ENCODE results near the gene SLX9.
A peak's percentile ranks its signal among the peaks of the same experiment; 100 is the strongest.

SLX9 gene

GRCh38 chr21:44969066-44969670, 29.3 kb downstream of the SLX9 start:
- H3K23ac ChIP-seq (ENCODE audit: low read length in 2 of 2) = no peak overlapping the region
- H2BK120ac ChIP-seq (ENCODE audit: low read depth, low read length) = peak overlapping the region; percentile 21
- peak overlapping the region; percentile 24 to 59 for H2BK12ac ChIP-seq (ENCODE audit: low read length in 2 of 2)
- peak overlapping the region; percentile 77 for H4K91ac ChIP-seq (ENCODE audit: low read length)
- peak overlapping the region in 1 of 2 experiments; percentile 68 for H3K14ac ChIP-seq (ENCODE audit: low read length in 2 of 2)
- no peak overlapping the region for H3K9ac ChIP-seq (ENCODE audit: low read length)
- 69% methylated on average over 20 of the region's 20 CpGs for WGBS
- H4K8ac ChIP-seq (ENCODE audit: low read length) = peak overlapping the region; percentile 69
- H3K36me3 ChIP-seq (ENCODE audit: control insufficient read depth in 1 of 2, insufficient read depth in 2 of 2, low read depth in 1 of 2, low read length in 2 of 2) = peaks cover 24 to 49% of the 10 kb centered on the region in 2 experiments
- H2BK15ac ChIP-seq (ENCODE audit: low read depth, poor library complexity, severe bottlenecking) = peak overlapping the region; percentile 12
- peak overlapping the region in 1 of 2 experiments; percentile 61 for H3K4ac ChIP-seq (ENCODE audit: low read depth in 1 of 2, low read length in 2 of 2)
- H2BK5ac ChIP-seq (ENCODE audit: low read depth, low read length, poor library complexity, severe bottlenecking) = no peak overlapping the region
- peaks cover 64% of the 10 kb centered on the region for H3K4me1 ChIP-seq (ENCODE audit: control insufficient read depth, insufficient read depth, low read depth, low read length)
- no peak overlapping the region for H2AFZ ChIP-seq (ENCODE audit: low read depth, low read length)
- DNase-seq = no peak
- H3K27ac ChIP-seq (ENCODE audit: low read length, poor library complexity, severe bottlenecking) = peak overlapping the region; percentile 52
- H3K9me3 ChIP-seq (ENCODE audit: control insufficient read depth, low read length) = no peaks in the 10 kb centered on the region
- H3K18ac ChIP-seq (ENCODE audit: low read depth in 1 of 2, low read length in 2 of 2) = peak overlapping the region; percentile 69 to 85
- no peak overlapping the region for H3K4me3 ChIP-seq (ENCODE audit: insufficient read depth in 1 of 2, low read depth in 1 of 2, low read length in 2 of 2)
- H3K27me3 ChIP-seq (ENCODE audit: control insufficient read depth in 1 of 2, insufficient read depth in 1 of 2, low read length in 2 of 2) = no peaks in the 10 kb centered on the region
- peak overlapping the region; percentile 75 for H2AK5ac ChIP-seq (ENCODE audit: low read length, severe bottlenecking)
- peaks cover 13% of the 10 kb centered on the region for H3K79me1 ChIP-seq (replicated peaks; ENCODE audit: low read length, poor library complexity, severe bottlenecking)
- no peak overlapping the region for H3K4me2 ChIP-seq (ENCODE audit: low read length, poor library complexity, severe bottlenecking)

- Histone ChIP-seq H3K36me3 (ENCODE audit: control insufficient read depth in 1 of 2, insufficient read depth in 2 of 2, low read depth in 1 of 2, low read length in 2 of 2) (peaks cover 28 to 53% of the 10 kb centered on the region in 2 experiments), H3K23ac (ENCODE audit: low read length in 2 of 2) (no peak overlapping the region), H4K91ac (ENCODE audit: low read length) (peak overlapping the region; percentile 85), H2BK15ac (ENCODE audit: low read depth, poor library complexity, severe bottlenecking) (peak overlapping the region; percentile 36), H3K27me3 (ENCODE audit: control insufficient read depth in 1 of 2, insufficient read depth in 1 of 2, low read length in 2 of 2) (no peaks in the 10 kb centered on the region), H3K4me2 (ENCODE audit: low read length, poor library complexity, severe bottlenecking) (peak overlapping the region; percentile 10), H3K4me3 (ENCODE audit: insufficient read depth in 1 of 2, low read depth in 1 of 2, low read length in 2 of 2) (no peak overlapping the region), H3K9me3 (ENCODE audit: control insufficient read depth, low read length) (no peaks in the 10 kb centered on the region), H3K4me1 (ENCODE audit: control insufficient read depth, insufficient read depth, low read depth, low read length) (peaks cover 58% of the 10 kb centered on the region), H3K79me1 (replicated peaks; ENCODE audit: low read length, poor library complexity, severe bottlenecking) (peaks cover 13% of the 10 kb centered on the region), H3K9ac (ENCODE audit: low read length) (no peak overlapping the region), H2BK120ac (ENCODE audit: low read depth, low read length) (no peak overlapping the region), H3K27ac (ENCODE audit: low read length, poor library complexity, severe bottlenecking) (peak overlapping the region; percentile 4), H3K14ac (ENCODE audit: low read length in 2 of 2) (peak overlapping the region in 1 of 2 experiments; percentile 20), H3K18ac (ENCODE audit: low read depth in 1 of 2, low read length in 2 of 2) (peak overlapping the region; percentile 54 to 85), H3K4ac (ENCODE audit: low read depth in 1 of 2, low read length in 2 of 2) (peak overlapping the region; percentile 29 to 36), H2BK5ac (ENCODE audit: low read depth, low read length, poor library complexity, severe bottlenecking) (no peak overlapping the region), H2BK12ac (ENCODE audit: low read length in 2 of 2) (peak overlapping the region; percentile 61 to 82), H4K8ac (ENCODE audit: low read length) (peak overlapping the region; percentile 94), H2AFZ (ENCODE audit: low read depth, low read length) (no peak overlapping the region), H2AK5ac (ENCODE audit: low read length, severe bottlenecking) (peak overlapping the region; percentile 7)
- 46% methylated on average over 22 of the region's 24 CpGs for WGBS
- DNase-seq = peak; percentile 80
These were observed 30.3 kb downstream of the SLX9 start for GRCh38 chr21:44969931-44970755.

- Histone ChIP-seq H3K4me3 (ENCODE audit: insufficient read depth in 1 of 2, low read depth in 1 of 2, low read length in 2 of 2) (no peak overlapping the region), H3K27ac (ENCODE audit: low read length, poor library complexity, severe bottlenecking) (no peak overlapping the region), H3K18ac (ENCODE audit: low read depth in 1 of 2, low read length in 2 of 2) (peak overlapping the region in 1 of 2 experiments; percentile 54), H2AK5ac (ENCODE audit: low read length, severe bottlenecking) (no peak overlapping the region), H3K27me3 (ENCODE audit: control insufficient read depth in 1 of 2, insufficient read depth in 1 of 2, low read length in 2 of 2) (no peaks in the 10 kb centered on the region), H2BK12ac (ENCODE audit: low read length in 2 of 2) (peak overlapping the region in 1 of 2 experiments; percentile 82), H3K4ac (ENCODE audit: low read depth in 1 of 2, low read length in 2 of 2) (peak overlapping the region in 1 of 2 experiments; percentile 29), H3K79me1 (replicated peaks; ENCODE audit: low read length, poor library complexity, severe bottlenecking) (peaks cover 16% of the 10 kb centered on the region), H3K4me2 (ENCODE audit: low read length, poor library complexity, severe bottlenecking) (no peak overlapping the region), H2AFZ (ENCODE audit: low read depth, low read length) (no peak overlapping the region), H3K36me3 (ENCODE audit: control insufficient read depth in 1 of 2, insufficient read depth in 2 of 2, low read depth in 1 of 2, low read length in 2 of 2) (peaks cover 30 to 55% of the 10 kb centered on the region in 2 experiments), H3K9ac (ENCODE audit: low read length) (no peak overlapping the region), H3K4me1 (ENCODE audit: control insufficient read depth, insufficient read depth, low read depth, low read length) (peaks cover 54% of the 10 kb centered on the region), H2BK120ac (ENCODE audit: low read depth, low read length) (no peak overlapping the region), H3K9me3 (ENCODE audit: control insufficient read depth, low read length) (no peaks in the 10 kb centered on the region), H4K91ac (ENCODE audit: low read length) (peak overlapping the region; percentile 81), H2BK5ac (ENCODE audit: low read depth, low read length, poor library complexity, severe bottlenecking) (no peak overlapping the region), H4K8ac (ENCODE audit: low read length) (no peak overlapping the region), H2BK15ac (ENCODE audit: low read depth, poor library complexity, severe bottlenecking) (no peak overlapping the region), H3K14ac (ENCODE audit: low read length in 2 of 2) (peak overlapping the region in 1 of 2 experiments; percentile 20), H3K23ac (ENCODE audit: low read length in 2 of 2) (no peak overlapping the region)
- WGBS = 93% methylated on average over 34 of the region's 36 CpGs
- no peak for DNase-seq
These were observed 31.2 kb downstream of the SLX9 start for GRCh38 chr21:44970766-44971671.

Data from mesenchymal stem cell (in vitro differentiated cells and primary cell).